ENCODE measurements around the gene ZBTB49.
"Not testable (repeated sequence)": the region's sequence is repeated elsewhere in the genome, so short reads cannot be mapped to it uniquely, and the experiment has no call there.

Gene ZBTB49

GRCh38 chr4:4289941-4290850, at the start of gene ZBTB49, which contains the start of gene LYAR:
TSS of gene ZBTB49 (plus strand) at chr4:4290251. CDS start at chr4:4299946, 9,695 bp downstream.
TSS of gene LYAR (minus strand) at chr4:4290154. CDS start at chr4:4283742, 6,412 bp downstream.
- DNase-seq (ENCODE audit: low spot score) = peak; percentile 98

GRCh38 chr4:4245172-4245571, 44.9 kb upstream of the ZBTB49 start:
- no peak for DNase-seq (ENCODE audit: low spot score)

DNA sequence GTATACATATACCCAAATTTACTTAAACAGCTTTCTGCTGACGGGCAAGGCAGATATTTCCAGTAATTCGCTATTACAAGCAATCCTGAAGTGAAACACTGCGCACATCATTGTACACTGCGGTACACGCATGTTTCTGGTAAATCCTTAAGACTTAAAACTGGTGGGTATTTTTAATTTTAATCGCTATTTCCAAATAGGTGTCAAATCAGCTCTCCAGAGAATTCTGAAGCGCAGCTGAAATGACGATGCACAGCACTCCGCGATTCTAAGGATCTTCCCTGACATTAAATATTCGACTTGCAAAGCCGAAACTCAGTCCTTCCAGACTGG, 42.4 kb upstream of the ZBTB49 start:
- DNase-seq (ENCODE audit: low spot score) = no peak

- peak; percentile 97 for DNase-seq (ENCODE audit: low spot score)
Measured at GRCh38 chr4:4248029-4248884, 41.8 kb upstream of the ZBTB49 start, which contains the start of gene TMEM128. TSS of gene TMEM128 (minus strand) at chr4:4248223. CDS start at chr4:4248202, 21 bp downstream.

DNA sequence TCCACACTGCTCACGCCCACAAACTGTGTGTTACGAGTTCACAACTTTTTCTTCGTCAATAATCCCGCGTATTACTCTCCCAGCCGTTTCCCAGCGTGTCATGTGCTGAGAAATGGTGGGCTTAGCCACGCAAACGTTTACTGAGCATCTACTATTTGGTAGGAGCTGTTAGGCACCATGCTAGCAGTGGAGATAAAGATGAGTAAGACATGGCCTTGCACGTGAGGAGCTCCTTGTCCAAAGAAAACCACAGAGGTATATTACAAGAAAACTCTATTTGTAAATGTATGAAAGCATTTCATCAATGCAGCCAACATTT, 41.2 kb upstream of the ZBTB49 start:
- peak; percentile 17 for DNase-seq (ENCODE audit: low spot score)

- not testable (repeated sequence) for DNase-seq (ENCODE audit: low spot score)
Measured at GRCh38 chr4:4249342-4249741, 40.7 kb upstream of the ZBTB49 start.

- DNase-seq (ENCODE audit: low spot score) = no peak
Measured at GRCh38 chr4:4249866-4250265, 40.2 kb upstream of the ZBTB49 start.

- DNase-seq (ENCODE audit: low spot score) = no peak
Measured at GRCh38 chr4:4254199-4254598, 35.9 kb upstream of the ZBTB49 start.

- DNase-seq (ENCODE audit: low spot score) = no peak
Measured at GRCh38 chr4:4254666-4255065, 35.4 kb upstream of the ZBTB49 start.

GRCh38 chr4:4256799-4257198, 33.3 kb upstream of the ZBTB49 start:
- no peak for DNase-seq (ENCODE audit: low spot score)

- DNase-seq (ENCODE audit: low spot score) = not testable (repeated sequence)
Measured at GRCh38 chr4:4257705-4258104, 32.3 kb upstream of the ZBTB49 start.

GRCh38 chr4:4259484-4260100, 30.5 kb upstream of the ZBTB49 start:
- no peak for DNase-seq (ENCODE audit: low spot score)

GRCh38 chr4:4260185-4260751, 29.8 kb upstream of the ZBTB49 start:
- peak; percentile 52 for DNase-seq (ENCODE audit: low spot score)

GRCh38 chr4:4267981-4268380, 22.1 kb upstream of the ZBTB49 start:
- no peak for DNase-seq (ENCODE audit: low spot score)

GRCh38 chr4:4268776-4269175, 21.3 kb upstream of the ZBTB49 start:
- no peak for DNase-seq (ENCODE audit: low spot score)

GRCh38 chr4:4269331-4269731, 20.7 kb upstream of the ZBTB49 start:
- DNase-seq (ENCODE audit: low spot score) = no peak

- no peak for DNase-seq (ENCODE audit: low spot score)
Measured at GRCh38 chr4:4269856-4270255, 20.2 kb upstream of the ZBTB49 start.

DNA sequence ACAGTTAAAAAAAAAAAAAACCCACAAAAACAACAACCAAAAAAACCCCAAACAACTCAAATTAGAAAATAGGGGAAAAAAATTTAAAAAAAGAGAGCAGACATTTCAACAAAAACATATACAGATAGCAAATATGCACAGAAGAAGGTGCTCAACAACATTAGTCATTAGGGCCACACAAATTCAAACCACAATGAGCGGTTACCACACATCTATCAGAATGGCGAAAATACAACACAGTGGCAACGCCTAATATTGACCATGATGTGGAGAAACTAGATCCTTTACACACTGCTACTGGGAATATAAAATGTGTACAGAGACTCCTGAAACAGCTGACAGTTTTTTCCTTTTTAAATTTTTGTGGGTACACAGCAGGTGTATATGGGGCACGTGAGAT, 19.5 kb upstream of the ZBTB49 start:
- no peak for DNase-seq (ENCODE audit: low spot score)

- no peak for DNase-seq (ENCODE audit: low spot score)
Measured at GRCh38 chr4:4271912-4272311, 18.1 kb upstream of the ZBTB49 start.

DNA sequence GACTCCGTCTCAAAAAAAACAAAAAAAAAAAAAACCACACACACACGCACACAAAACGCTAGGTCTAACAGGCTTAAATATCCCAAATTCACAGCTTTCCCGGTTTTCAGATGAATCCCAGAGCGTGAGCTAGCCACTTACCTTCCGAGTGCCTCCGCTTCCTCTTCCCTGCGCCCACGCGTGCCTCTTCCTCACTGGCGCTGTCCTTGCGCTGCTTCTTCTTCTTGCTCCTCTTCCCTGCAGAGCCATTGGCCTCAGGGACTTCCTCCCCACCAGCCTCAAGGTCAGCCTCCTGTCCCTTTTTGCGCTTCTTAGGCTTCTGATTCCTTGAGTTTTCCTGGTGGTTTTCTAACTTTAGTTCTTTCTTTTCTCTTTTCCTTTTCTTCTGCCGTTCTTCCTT, 15.8 kb upstream of the ZBTB49 start:
- no peak for DNase-seq (ENCODE audit: low spot score)

- no peak for DNase-seq (ENCODE audit: low spot score)
Measured at GRCh38 chr4:4277531-4277930, 12.5 kb upstream of the ZBTB49 start.

GRCh38 chr4:4281787-4282186, 8.3 kb upstream of the ZBTB49 start:
- DNase-seq (ENCODE audit: low spot score) = no peak
